K562 (cell line): ENCODE results near the gene ALDH18A1. TPM values are rescaled to one million over a fixed set of nuclear protein-coding genes. Genes with fewer than 3 reads are reported as not detected.

ENCODE experiments used
- BACH1 ChIP-seq: fragments of 200-800 bp; sonication (Bioruptor generic); IDR thresholded peaks from 2 replicates; pipeline ENCODE4 v1.6.1; 2016; ENCODE audit warnings: missing genetic modification characterization, missing compliant biosample characterization
- CBFA2T3 ChIP-seq: fragments of 450-650 bp; IDR thresholded peaks from 2 replicates; pipeline ENCODE4 v1.6.1; 2017
- CHD1 ChIP-seq: fragments of 200-600 bp; sonication (generic); IDR thresholded peaks from one replicate; pipeline ENCODE4 v1.6.1; 2012; ENCODE audit warnings: mild to moderate bottlenecking, moderate library complexity, low read length, inconsistent platforms
- ETV1 ChIP-seq: fragments of 450-650 bp; conservative IDR thresholded peaks from 2 replicates; pipeline ENCODE4 v1.6.1; 2016; ENCODE audit warnings: missing genetic modification characterization, control low read depth, low read depth, missing compliant biosample characterization
- KLF1 ChIP-seq: fragments of 450-650 bp; IDR thresholded peaks from 2 replicates; pipeline ENCODE4 v1.6.1; 2016; ENCODE audit warnings: missing genetic modification characterization, missing compliant biosample characterization
- PCBP1 ChIP-seq: fragments of 200-400 bp; formaldehyde crosslinking; IDR thresholded peaks from 2 replicates; pipeline ENCODE4 v1.6.1; 2018; ENCODE audit warnings: mild to moderate bottlenecking, low read depth, low read length; ENCODE audit not compliant: poor library complexity, severe bottlenecking
- POLR2B ChIP-seq: fragments of 450-650 bp; IDR thresholded peaks from 2 replicates; pipeline ENCODE4 v1.6.1; 2018; ENCODE audit warnings: low read depth; ENCODE audit not compliant: partially characterized antibody
- RBBP5 ChIP-seq: fragments of 200-600 bp; sonication (generic); IDR thresholded peaks from 2 replicates; pipeline ENCODE4 v1.6.1; 2012; ENCODE audit warnings: borderline replicate concordance, mild to moderate bottlenecking, low read length, control low read depth, inconsistent platforms; ENCODE audit not compliant: insufficient read depth, poor library complexity, severe bottlenecking
- RHOXF2B ChIP-seq: fragments of 250-450 bp; sonication (Bioruptor Pico); conservative IDR thresholded peaks from 2 replicates; pipeline ENCODE4 v1.5.1; 2021
- STAG1 ChIP-seq: sonication (generic); formaldehyde crosslinking; IDR thresholded peaks from 2 replicates; pipeline ENCODE4 v1.5.0; 2020; ENCODE audit warnings: missing genetic modification reagents, borderline replicate concordance
- SUPT5H ChIP-seq: fragments of 450-650 bp; IDR thresholded peaks from 2 replicates; pipeline ENCODE4 v1.6.1; 2016
- ZNF253 ChIP-seq: fragments of 250-450 bp; sonication (Bioruptor Pico); conservative IDR thresholded peaks from 2 replicates; pipeline ENCODE4 v1.6.1; 2021; ENCODE audit warnings: mild to moderate bottlenecking
- polyA plus RNA-seq, 8 experiments: library from polyadenylated mRNA; depleted of rRNA in 4 of 8; stranded (reverse) in 5 of 8; unstranded in 3 of 8; fragments of >200 nt; fragmentation: Nextera tagmentation in 2 of 8; fragmentation: Illumina TruSeq in 1 of 8; extraction: Ambion mirVana in 2 of 8; extraction: Trizol in 1 of 8; gene quantifications; 2 replicates each; pipeline versions ENCODE4 v1.2.1 to v1.2.3, GENCODE V29; 2011 to 2014; ENCODE audit warnings: inconsistent platforms in 1 of 8, missing spikeins in 1 of 8
- total RNA-seq, 7 experiments: library from RNA; depleted of rRNA in 6 of 7; stranded (reverse); fragments of >200 nt in 6 of 7; fragmentation: Illumina TruSeq in 2 of 7; extraction: Trizol in 2 of 7; gene quantifications; 2 replicates each; pipeline versions ENCODE4 v1.2.1 to v1.2.3, GENCODE V29; 2011 to 2021; ENCODE audit warnings: low replicate concordance in 1 of 7
- TF ChIP-seq, protein P1 (sequence below): sonication (generic); formaldehyde crosslinking; IDR thresholded peaks from 2 replicates; pipeline ENCODE4 v1.4.0; 2020; ENCODE audit warnings: mild to moderate bottlenecking, missing genetic modification reagents
- TF ChIP-seq, protein P2 (sequence below), 2 experiments: IDR thresholded peaks in 1 of 2; conservative IDR thresholded peaks in 1 of 2; 2 replicates each; pipeline ENCODE4 v1.6.1; 2016; ENCODE audit warnings: low read depth in 2 of 2, mild to moderate bottlenecking in 1 of 2, missing compliant biosample characterization in 1 of 2, missing genetic modification characterization in 1 of 2, moderate library complexity in 1 of 2
- TF ChIP-seq, protein P3 (sequence below): fragments of 450-650 bp; IDR thresholded peaks from 2 replicates; pipeline ENCODE4 v1.7.0; 2016; ENCODE audit warnings: borderline replicate concordance
- TF ChIP-seq, protein P4 (sequence below): fragments of 450-650 bp; IDR thresholded peaks from 2 replicates; pipeline ENCODE4 v1.6.1; 2017; ENCODE audit warnings: antibody characterized with exemption, mild to moderate bottlenecking

Gene ALDH18A1
- total and polyA plus RNA-seq, 9 of the 15 experiments (the other 6 are each of a cell fraction or from before 2014, with no cell fraction given), result 12.0 to 83.3 (median 43.8) TPM

DNA sequence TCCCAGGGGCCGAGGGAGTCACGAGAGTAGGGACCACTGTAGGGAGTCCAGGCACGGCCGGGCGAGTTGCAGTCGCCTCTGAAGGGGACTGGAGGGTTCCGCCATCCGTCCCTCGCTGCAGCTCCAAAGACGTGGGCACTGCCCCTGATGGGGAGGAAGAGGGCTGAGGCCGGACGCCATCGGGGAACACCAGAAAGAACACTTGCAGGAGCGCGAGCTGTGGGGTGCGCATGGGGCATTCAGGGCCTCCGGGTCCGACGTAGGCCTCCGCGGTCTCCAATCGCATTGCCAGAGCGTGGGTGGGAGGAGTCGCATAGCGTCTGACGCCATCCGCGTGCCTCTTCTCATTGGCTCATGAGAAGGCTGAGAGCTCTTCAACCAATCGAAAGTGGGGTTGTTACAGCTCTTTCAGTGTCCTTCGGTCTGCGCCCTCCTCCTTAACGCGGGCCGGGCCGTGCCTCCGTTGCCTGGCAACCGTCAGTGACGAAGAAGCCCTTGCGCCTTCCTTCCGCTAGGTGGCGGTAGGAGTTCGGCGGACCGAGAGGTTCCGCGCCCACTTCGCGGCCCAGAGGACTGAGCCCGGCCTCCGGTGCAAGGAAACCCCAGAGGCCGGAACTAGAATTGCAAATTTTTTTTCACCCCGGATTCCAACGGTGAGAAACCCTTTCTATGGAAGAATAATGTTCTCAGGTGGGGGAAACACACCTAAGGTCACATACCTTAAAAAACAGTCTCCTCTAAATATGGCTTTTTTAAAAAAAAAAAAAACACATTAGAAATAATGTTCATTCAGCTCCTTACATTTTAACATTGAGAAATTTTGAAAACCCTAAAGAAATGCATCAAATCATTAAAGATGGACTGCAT lies 37.4 kb upstream of the ALDH18A1 start, which contains the start of gene TCTN3 (continued):
- TF ChIP-seq, protein P1, sequence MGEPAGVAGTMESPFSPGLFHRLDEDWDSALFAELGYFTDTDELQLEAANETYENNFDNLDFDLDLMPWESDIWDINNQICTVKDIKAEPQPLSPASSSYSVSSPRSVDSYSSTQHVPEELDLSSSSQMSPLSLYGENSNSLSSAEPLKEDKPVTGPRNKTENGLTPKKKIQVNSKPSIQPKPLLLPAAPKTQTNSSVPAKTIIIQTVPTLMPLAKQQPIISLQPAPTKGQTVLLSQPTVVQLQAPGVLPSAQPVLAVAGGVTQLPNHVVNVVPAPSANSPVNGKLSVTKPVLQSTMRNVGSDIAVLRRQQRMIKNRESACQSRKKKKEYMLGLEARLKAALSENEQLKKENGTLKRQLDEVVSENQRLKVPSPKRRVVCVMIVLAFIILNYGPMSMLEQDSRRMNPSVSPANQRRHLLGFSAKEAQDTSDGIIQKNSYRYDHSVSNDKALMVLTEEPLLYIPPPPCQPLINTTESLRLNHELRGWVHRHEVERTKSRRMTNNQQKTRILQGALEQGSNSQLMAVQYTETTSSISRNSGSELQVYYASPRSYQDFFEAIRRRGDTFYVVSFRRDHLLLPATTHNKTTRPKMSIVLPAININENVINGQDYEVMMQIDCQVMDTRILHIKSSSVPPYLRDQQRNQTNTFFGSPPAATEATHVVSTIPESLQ (CRISPR knock-in tag), result no peak
- no peak for TF ChIP-seq CBFA2T3
- peak; percentile 48 for TF ChIP-seq POLR2B
- TF ChIP-seq RHOXF2B (CRISPR knock-in tag), result no peak
- no peak for TF ChIP-seq BACH1 (tag)
- peak; percentile 82; the same call in 1 of the 2 replicates for TF ChIP-seq STAG1 (CRISPR knock-in tag)
- no peak for TF ChIP-seq ZNF253 (CRISPR knock-in tag)
- TF ChIP-seq RBBP5, result peak; percentile 82
- peak; percentile 60; the same call in 1 of the 2 replicates for TF ChIP-seq SUPT5H
- TF ChIP-seq KLF1 (tag), result no peak
- TF ChIP-seq, protein P2, sequence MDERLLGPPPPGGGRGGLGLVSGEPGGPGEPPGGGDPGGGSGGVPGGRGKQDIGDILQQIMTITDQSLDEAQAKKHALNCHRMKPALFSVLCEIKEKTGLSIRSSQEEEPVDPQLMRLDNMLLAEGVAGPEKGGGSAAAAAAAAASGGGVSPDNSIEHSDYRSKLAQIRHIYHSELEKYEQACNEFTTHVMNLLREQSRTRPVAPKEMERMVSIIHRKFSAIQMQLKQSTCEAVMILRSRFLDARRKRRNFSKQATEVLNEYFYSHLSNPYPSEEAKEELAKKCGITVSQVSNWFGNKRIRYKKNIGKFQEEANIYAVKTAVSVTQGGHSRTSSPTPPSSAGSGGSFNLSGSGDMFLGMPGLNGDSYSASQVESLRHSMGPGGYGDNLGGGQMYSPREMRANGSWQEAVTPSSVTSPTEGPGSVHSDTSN (CRISPR knock-in tag; IDR thresholded peaks at IDR 0.05; ENCODE audit: low read depth), result no peak
- TF ChIP-seq, protein P2 (tag; conservative IDR thresholded peaks at IDR 0.05; ENCODE audit: low read depth), result no peak
- TF ChIP-seq CHD1, result no peak
- TF ChIP-seq, protein P3, sequence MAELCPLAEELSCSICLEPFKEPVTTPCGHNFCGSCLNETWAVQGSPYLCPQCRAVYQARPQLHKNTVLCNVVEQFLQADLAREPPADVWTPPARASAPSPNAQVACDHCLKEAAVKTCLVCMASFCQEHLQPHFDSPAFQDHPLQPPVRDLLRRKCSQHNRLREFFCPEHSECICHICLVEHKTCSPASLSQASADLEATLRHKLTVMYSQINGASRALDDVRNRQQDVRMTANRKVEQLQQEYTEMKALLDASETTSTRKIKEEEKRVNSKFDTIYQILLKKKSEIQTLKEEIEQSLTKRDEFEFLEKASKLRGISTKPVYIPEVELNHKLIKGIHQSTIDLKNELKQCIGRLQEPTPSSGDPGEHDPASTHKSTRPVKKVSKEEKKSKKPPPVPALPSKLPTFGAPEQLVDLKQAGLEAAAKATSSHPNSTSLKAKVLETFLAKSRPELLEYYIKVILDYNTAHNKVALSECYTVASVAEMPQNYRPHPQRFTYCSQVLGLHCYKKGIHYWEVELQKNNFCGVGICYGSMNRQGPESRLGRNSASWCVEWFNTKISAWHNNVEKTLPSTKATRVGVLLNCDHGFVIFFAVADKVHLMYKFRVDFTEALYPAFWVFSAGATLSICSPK, result no peak
- TF ChIP-seq, protein P4, sequence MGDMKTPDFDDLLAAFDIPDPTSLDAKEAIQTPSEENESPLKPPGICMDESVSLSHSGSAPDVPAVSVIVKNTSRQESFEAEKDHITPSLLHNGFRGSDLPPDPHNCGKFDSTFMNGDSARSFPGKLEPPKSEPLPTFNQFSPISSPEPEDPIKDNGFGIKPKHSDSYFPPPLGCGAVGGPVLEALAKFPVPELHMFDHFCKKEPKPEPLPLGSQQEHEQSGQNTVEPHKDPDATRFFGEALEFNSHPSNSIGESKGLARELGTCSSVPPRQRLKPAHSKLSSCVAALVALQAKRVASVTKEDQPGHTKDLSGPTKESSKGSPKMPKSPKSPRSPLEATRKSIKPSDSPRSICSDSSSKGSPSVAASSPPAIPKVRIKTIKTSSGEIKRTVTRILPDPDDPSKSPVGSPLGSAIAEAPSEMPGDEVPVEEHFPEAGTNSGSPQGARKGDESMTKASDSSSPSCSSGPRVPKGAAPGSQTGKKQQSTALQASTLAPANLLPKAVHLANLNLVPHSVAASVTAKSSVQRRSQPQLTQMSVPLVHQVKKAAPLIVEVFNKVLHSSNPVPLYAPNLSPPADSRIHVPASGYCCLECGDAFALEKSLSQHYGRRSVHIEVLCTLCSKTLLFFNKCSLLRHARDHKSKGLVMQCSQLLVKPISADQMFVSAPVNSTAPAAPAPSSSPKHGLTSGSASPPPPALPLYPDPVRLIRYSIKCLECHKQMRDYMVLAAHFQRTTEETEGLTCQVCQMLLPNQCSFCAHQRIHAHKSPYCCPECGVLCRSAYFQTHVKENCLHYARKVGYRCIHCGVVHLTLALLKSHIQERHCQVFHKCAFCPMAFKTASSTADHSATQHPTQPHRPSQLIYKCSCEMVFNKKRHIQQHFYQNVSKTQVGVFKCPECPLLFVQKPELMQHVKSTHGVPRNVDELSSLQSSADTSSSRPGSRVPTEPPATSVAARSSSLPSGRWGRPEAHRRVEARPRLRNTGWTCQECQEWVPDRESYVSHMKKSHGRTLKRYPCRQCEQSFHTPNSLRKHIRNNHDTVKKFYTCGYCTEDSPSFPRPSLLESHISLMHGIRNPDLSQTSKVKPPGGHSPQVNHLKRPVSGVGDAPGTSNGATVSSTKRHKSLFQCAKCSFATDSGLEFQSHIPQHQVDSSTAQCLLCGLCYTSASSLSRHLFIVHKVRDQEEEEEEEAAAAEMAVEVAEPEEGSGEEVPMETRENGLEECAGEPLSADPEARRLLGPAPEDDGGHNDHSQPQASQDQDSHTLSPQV, result no peak
- no peak for TF ChIP-seq PCBP1
- peak; percentile 94 for TF ChIP-seq ETV1 (tag)
